Calu3 (cell line): ENCODE results near the gene BBS12. TPM values are rescaled to one million over a fixed set of nuclear protein-coding genes. Genes with fewer than 3 reads are reported as not detected.
A peak's percentile ranks its signal among the peaks of the same experiment; 100 is the strongest.

Experiments used
- BruUV-seq: library from RNA; stranded (reverse); fragments of 400-500 nt; replicated peaks from 2 replicates; lab custom pipeline; 2021; lab: Mats Ljungman, UMichigan
- CTCF ChIA-PET: fragments of 300-600 bp; sonication (Branson Sonifier 250); formaldehyde crosslinking; loops from one replicate; lab custom pipeline; 2022; ENCODE audit warnings: antibody characterized with exemption; lab: Charles Lee
- DNase-seq: peaks from one replicate; pipeline ENCODE4 v3.0.0; 2022
- H3K27ac Mint-ChIP-seq: one replicate; pipeline ENCODE4 v1.8.0; 2022; ENCODE audit warnings: mixed read lengths; ENCODE audit not compliant: unreplicated experiment
- H3K27me3 Mint-ChIP-seq: one replicate; pipeline ENCODE4 v1.8.0; 2022; ENCODE audit warnings: mixed read lengths; ENCODE audit not compliant: unreplicated experiment
- H3K36me3 Mint-ChIP-seq: one replicate; pipeline ENCODE4 v1.8.0; 2022; ENCODE audit warnings: mild to moderate bottlenecking, moderate library complexity, mixed read lengths; ENCODE audit not compliant: insufficient read depth, unreplicated experiment
- H3K4me1 Mint-ChIP-seq: one replicate; pipeline ENCODE4 v1.8.0; 2022; ENCODE audit warnings: mild to moderate bottlenecking, low read depth, mixed read lengths; ENCODE audit not compliant: unreplicated experiment
- H3K4me3 Mint-ChIP-seq: one replicate; pipeline ENCODE4 v1.8.0; 2022; ENCODE audit warnings: mild to moderate bottlenecking, low read depth, moderate library complexity, mixed read lengths; ENCODE audit not compliant: unreplicated experiment
- H3K9me3 Mint-ChIP-seq: one replicate; pipeline ENCODE4 v1.8.0; 2022; ENCODE audit warnings: low read depth, mixed read lengths; ENCODE audit not compliant: unreplicated experiment
- CTCF ChIP-seq: fragments of 200-600 bp; IDR thresholded peaks from one replicate; pipeline ENCODE4 v1.8.0; 2022; ENCODE audit warnings: antibody characterized with exemption; ENCODE audit not compliant: unreplicated experiment
- intact Hi-C: fragments of 100-400 bp; cut with micrococcal nuclease; formaldehyde crosslinking; loops from one replicate; pipeline ENCODE4 v1.10.0; 2022; ENCODE audit not compliant: unreplicated experiment
- total RNA-seq: library from RNA; stranded (reverse); gene quantifications from 2 replicates; pipeline ENCODE4 v1.2.3, GENCODE V29; 2022

The BBS12 gene
- total RNA-seq, 1 experiment from 2014 or later: 2.4 TPM

- Mint-ChIP-seq H3K4me3 (no peak overlapping the region), H3K27ac (no peak overlapping the region), H3K4me1 (peaks cover 8% of the 10 kb centered on the region), H3K27me3 (no peaks in the 10 kb centered on the region), H3K9me3 (no peaks in the 10 kb centered on the region), H3K36me3 (peaks cover 4% of the 10 kb centered on the region)
- no TSS peak for BruUV-seq
- no peak for DNase-seq
- CTCF ChIA-PET: no interaction called here
- TF ChIP-seq CTCF: no peak
- intact Hi-C loops: no loop called here
These were observed 25.0 kb upstream of the BBS12 start for GRCh38 chr4:122707497-122707896.

- H3K4me3 Mint-ChIP-seq: no peak overlapping the region
- DNase-seq: no peak
- no peak overlapping the region for H3K27ac Mint-ChIP-seq
- H3K36me3 Mint-ChIP-seq: peaks cover 4% of the 10 kb centered on the region
- intact Hi-C loops: no loop called here
- no peaks in the 10 kb centered on the region for H3K27me3 Mint-ChIP-seq
- peaks cover 8% of the 10 kb centered on the region for H3K4me1 Mint-ChIP-seq
- no peaks in the 10 kb centered on the region for H3K9me3 Mint-ChIP-seq
- no peak for TF ChIP-seq CTCF
- BruUV-seq: no TSS peak
- CTCF ChIA-PET: no interaction called here
These were observed 23.3 kb upstream of the BBS12 start for GRCh38 chr4:122709236-122709635.

- Mint-ChIP-seq H3K9me3 (no peaks in the 10 kb centered on the region), H3K4me1 (peaks cover 8% of the 10 kb centered on the region), H3K27ac (peak overlapping the region; percentile 79), H3K27me3 (no peaks in the 10 kb centered on the region), H3K36me3 (peaks cover 4% of the 10 kb centered on the region), H3K4me3 (peak overlapping the region; percentile 44)
- intact Hi-C loops: no loop called here
- DNase-seq: peak; percentile 25
- no peak for TF ChIP-seq CTCF
- BruUV-seq: no TSS peak
- CTCF ChIA-PET: interaction anchor here (0.6 to 0.7 kb wide), 2 partner anchors 108 to 769 kb away, joined by 3 to 4 read pairs; no protein-coding TSS in a partner anchor
These were observed 21.8 kb upstream of the BBS12 start for GRCh38 chr4:122710434-122711308.

GRCh38 chr4:122711919-122712318, 20.6 kb upstream of the BBS12 start:
- no peaks in the 10 kb centered on the region for H3K9me3 Mint-ChIP-seq
- CTCF ChIA-PET: no interaction called here
- H3K4me3 Mint-ChIP-seq: no peak overlapping the region
- no peak for DNase-seq
- intact Hi-C loops: no loop called here
- BruUV-seq: no TSS peak
- peaks cover 8% of the 10 kb centered on the region for H3K4me1 Mint-ChIP-seq
- H3K27ac Mint-ChIP-seq: no peak overlapping the region
- no peak for TF ChIP-seq CTCF
- H3K36me3 Mint-ChIP-seq: peaks cover 4% of the 10 kb centered on the region
- H3K27me3 Mint-ChIP-seq: no peaks in the 10 kb centered on the region
